B cell (primary cell): ENCODE data around the gene SULT2B1. TPM values are rescaled to one million over a fixed set of nuclear protein-coding genes. Genes with fewer than 3 reads are reported as not detected.
A peak's percentile ranks its signal among the peaks of the same experiment; 100 is the strongest.

ENCODE experiments used
- ATAC-seq: fragments of 200-7000 bp; cut with Tn5 transposase; one replicate; pipeline ENCODE4 v1.10.0; 2021; ENCODE audit warnings: low read depth, mild to moderate bottlenecking, moderate number of reproducible peaks, moderate library complexity
- CTCF ChIA-PET: fragments of 350-600 bp; sonication (Branson Sonifier 250); formaldehyde crosslinking; loops from one replicate; lab custom pipeline; 2021; ENCODE audit warnings: antibody characterized with exemption, inconsistent platforms; lab: Charles Lee
- POLR2A ChIA-PET: fragments of 350-600 bp; sonication (Branson Sonifier 250); formaldehyde crosslinking; loops from one replicate; lab custom pipeline; 2021; ENCODE audit warnings: antibody characterized with exemption; lab: Charles Lee
- DNase-seq: peaks from one replicate; pipeline ENCODE4 v3.0.0; 2013
- H2AFZ ChIP-seq: 2 replicates; pipeline ENCODE4 v1.6.1; 2012; ENCODE audit warnings: mild to moderate bottlenecking, low read depth, low read length; ENCODE audit not compliant: insufficient read depth, poor library complexity, severe bottlenecking
- H3K27ac ChIP-seq, 2 donors: 1 replicate in 1 of 2; 2 replicates in 1 of 2; pipeline ENCODE4 v1.5.1; 2012 to 2013; ENCODE audit warnings: low read length in 2 of 2, mild to moderate bottlenecking in 2 of 2, moderate library complexity in 1 of 2
- H3K27me3 ChIP-seq, 4 experiments: fragments of 200-600 bp in 1 of 4; sonication (generic) in 1 of 4; replicated peaks in 1 of 4; 1 replicate in 2 of 4; 2 replicates in 2 of 4; pipeline versions ENCODE4 v1.6.1 to v1.7.0; 2013 to 2016; ENCODE audit warnings: low read length in 3 of 4, mild to moderate bottlenecking in 2 of 4, mixed read lengths in 1 of 4, moderate library complexity in 1 of 4; ENCODE audit not compliant: insufficient read depth in 4 of 4, control insufficient read depth in 3 of 4; ENCODE audit errors: control extremely low read depth in 1 of 4
- H3K36me3 ChIP-seq, 2 experiments: replicated peaks in 1 of 2; 1 replicate in 1 of 2; 2 replicates in 1 of 2; pipeline versions ENCODE4 v1.6.1 to v1.7.1; 2013; ENCODE audit warnings: low read length in 1 of 2; ENCODE audit not compliant: insufficient read depth in 2 of 2, control insufficient read depth in 1 of 2; ENCODE audit errors: control extremely low read depth in 1 of 2, extremely low read depth in 1 of 2
- H3K4me1 ChIP-seq, 2 donors: fragments of 200-600 bp in 1 of 2; sonication (generic) in 1 of 2; 1 replicate in 1 of 2; 2 replicates in 1 of 2; pipeline versions ENCODE4 v1.5.1 to v1.6.1; 2013 to 2017; ENCODE audit warnings: low read length in 2 of 2; ENCODE audit not compliant: control insufficient read depth in 2 of 2, insufficient read depth in 2 of 2
- H3K4me2 ChIP-seq: replicated peaks from 2 replicates; pipeline ENCODE3; 2012; ENCODE audit warnings: mild to moderate bottlenecking, low read depth, low read length; ENCODE audit not compliant: poor library complexity, severe bottlenecking
- H3K4me3 ChIP-seq, 5 experiments: fragments of 200-600 bp in 1 of 5; sonication (generic) in 1 of 5; 1 replicate in 3 of 5; 2 replicates in 2 of 5; pipeline versions ENCODE4 v1.5.1 to v1.7.0; 2011 to 2016; ENCODE audit warnings: low read length in 4 of 5, mild to moderate bottlenecking in 4 of 5, low read depth in 2 of 5, control low read depth in 1 of 5, moderate library complexity in 1 of 5; ENCODE audit not compliant: insufficient read depth in 1 of 5; ENCODE audit errors: control extremely low read depth in 1 of 5, extremely low read depth in 1 of 5
- H3K79me2 ChIP-seq: fragments of 200-600 bp; sonication (generic); one replicate; pipeline ENCODE4 v1.6.0; 2016; ENCODE audit warnings: low read length; ENCODE audit not compliant: control insufficient read depth, insufficient read depth
- H3K9ac ChIP-seq: fragments of 200-600 bp; sonication (generic); 2 replicates; pipeline ENCODE4 v1.6.1; 2017; ENCODE audit warnings: mild to moderate bottlenecking, low read length, moderate library complexity
- H3K9me3 ChIP-seq, 3 donors: one replicate each; pipeline versions ENCODE4 v1.6.1 to v1.7.1; 2013; ENCODE audit warnings: low read length in 2 of 3; ENCODE audit not compliant: control insufficient read depth in 2 of 3, insufficient read depth in 1 of 3; ENCODE audit errors: control extremely low read depth in 1 of 3
- H4K20me1 ChIP-seq: 2 replicates; pipeline ENCODE4 v1.6.0; 2012; ENCODE audit warnings: mild to moderate bottlenecking, low read length; ENCODE audit not compliant: insufficient read depth, control insufficient read depth, poor library complexity, severe bottlenecking
- H3K27ac Mint-ChIP-seq: one replicate; pipeline ENCODE4 v1.8.0; 2021; ENCODE audit warnings: mixed read lengths
- H3K27me3 Mint-ChIP-seq: one replicate; pipeline ENCODE4 v1.8.0; 2021; ENCODE audit warnings: mixed read lengths
- H3K4me1 Mint-ChIP-seq: one replicate; pipeline ENCODE4 v1.8.0; 2021; ENCODE audit warnings: mixed read lengths
- H3K4me3 Mint-ChIP-seq: one replicate; pipeline ENCODE4 v1.8.0; 2021; ENCODE audit warnings: mixed read lengths
- H3K9me3 Mint-ChIP-seq: one replicate; pipeline ENCODE4 v1.8.0; 2022; ENCODE audit warnings: mixed read lengths; ENCODE audit not compliant: insufficient read depth
- CTCF ChIP-seq: fragments of 200-600 bp; IDR thresholded peaks from one replicate; pipeline ENCODE4 v1.8.0; 2022; ENCODE audit warnings: antibody characterized with exemption, mild to moderate bottlenecking
- EZH2 ChIP-seq: IDR thresholded peaks from 2 replicates; pipeline ENCODE4 v1.6.1; 2012; ENCODE audit warnings: borderline replicate concordance, low read depth, mild to moderate bottlenecking, moderate library complexity, low read length; ENCODE audit not compliant: insufficient read depth, poor library complexity, severe bottlenecking
- WGBS: methylation state at CpG from one replicate; pipeline ENCODE4 v1.1.5; 2013; ENCODE audit warnings: missing lambda C conversion rate; ENCODE audit not compliant: insufficient coverage; 5-methylcytosine and 5-hydroxymethylcytosine counted together
- intact Hi-C: fragments of 100-400 bp; cut with micrococcal nuclease; formaldehyde crosslinking; loops from one replicate; pipeline ENCODE4 v1.10.0; 2022
- polyA plus RNA-seq: library from polyadenylated mRNA; depleted of rRNA; stranded (reverse); fragments of >200 nt; gene quantifications from 2 replicates; pipeline ENCODE4 v1.2.3, GENCODE V29; 2012
- total RNA-seq, 2 donors: library from RNA; stranded (reverse); fragments of 120-200 nt in 1 of 2; gene quantifications; 1 replicate in 1 of 2; 2 replicates in 1 of 2; pipeline versions ENCODE4 v1.2.3 to v1.2.4, GENCODE V29; 2013 to 2022

SULT2B1 gene
- total and polyA plus RNA-seq, 2 donors (not counting 1 experiment from before 2014, with no cell fraction given) = not detected

GRCh38 chr19:48613024-48613851 lies 61.3 kb downstream of the SULT2B1 start:
- 87% methylated on average over 39 of the region's 39 CpGs for WGBS
- Histone ChIP-seq H3K9me3 (no peaks in the 10 kb centered on the region), H4K20me1 (peaks cover 37% of the 10 kb centered on the region), H3K36me3 (peaks cover 0 to 35% of the 10 kb centered on the region in 2 experiments), H3K4me1 (peaks cover 10 to 26% of the 10 kb centered on the region in 2 donors), H3K4me2 (no peak overlapping the region), H3K9ac (no peak overlapping the region), H3K4me3 (no peak overlapping the region), H2AFZ (no peak overlapping the region), H3K79me2 (peaks cover 10% of the 10 kb centered on the region), H3K27ac (no peak overlapping the region), H3K27me3 (no peaks in the 10 kb centered on the region)
- intact Hi-C loops = no loop called here
- ChIA-PET CTCF (interaction anchor here (0.5 to 1.2 kb wide), 2 partner anchors 124 to 645 kb away, joined by 3 to 4 read pairs; no protein-coding TSS in a partner anchor), POLR2A (interaction anchor here (0.8 kb wide), 1 partner anchor 29 kb away, joined by 3 read pairs; no protein-coding TSS in a partner anchor)
- peaks cover 28% of the 10 kb centered on the region for H3K4me1 Mint-ChIP-seq
- no peak overlapping the region for H3K4me3 Mint-ChIP-seq
- no peaks in the 10 kb centered on the region for H3K27me3 Mint-ChIP-seq
- peak; percentile 34 for DNase-seq
- TF ChIP-seq EZH2 (no peak), CTCF (no peak)
- H3K9me3 Mint-ChIP-seq = no peaks in the 10 kb centered on the region
- no peak for ATAC-seq
- H3K27ac Mint-ChIP-seq = no peak overlapping the region
